CD14-positive monocyte (primary cell): ENCODE data around the gene IGF1R. TPM values are rescaled to one million over a fixed set of nuclear protein-coding genes. Genes with fewer than 3 reads are reported as not detected.

Experiments
- DNase-seq, 3 donors: peaks; one replicate each; pipeline ENCODE4 v3.0.0-alpha.2; 2011 to 2022
- H2AFZ ChIP-seq: 2 replicates; pipeline ENCODE4 v1.6.0; 2012; ENCODE audit warnings: mild to moderate bottlenecking, low read depth, low read length, inconsistent platforms; ENCODE audit not compliant: insufficient read depth, poor library complexity, severe bottlenecking
- H3K27ac ChIP-seq, 2 donors: 1 replicate in 1 of 2; 2 replicates in 1 of 2; pipeline ENCODE4 v1.5.1; 2012 to 2013; ENCODE audit warnings: low read length in 2 of 2, control low read depth in 1 of 2, inconsistent platforms in 1 of 2, low read depth in 1 of 2, mild to moderate bottlenecking in 1 of 2
- H3K27me3 ChIP-seq, 2 donors: one replicate each; pipeline versions ENCODE4 v1.6.0 to v1.6.1; 2011 to 2013; ENCODE audit warnings: low read length in 2 of 2; ENCODE audit not compliant: control insufficient read depth in 2 of 2, insufficient read depth in 2 of 2
- H3K36me3 ChIP-seq, 2 donors: replicated peaks in 1 of 2; 1 replicate in 1 of 2; 2 replicates in 1 of 2; pipeline versions ENCODE4 v1.5.1 to v1.6.1; 2012 to 2013; ENCODE audit warnings: low read length in 2 of 2, control low read depth in 1 of 2, inconsistent platforms in 1 of 2, mild to moderate bottlenecking in 1 of 2; ENCODE audit not compliant: insufficient read depth in 2 of 2, control insufficient read depth in 1 of 2
- H3K4me1 ChIP-seq, 2 donors: 1 replicate in 1 of 2; 2 replicates in 1 of 2; pipeline versions ENCODE4 v1.5.1 to v1.6.1; 2012 to 2013; ENCODE audit warnings: low read length in 2 of 2, control low read depth in 1 of 2, inconsistent platforms in 1 of 2, mild to moderate bottlenecking in 1 of 2, moderate library complexity in 1 of 2; ENCODE audit not compliant: insufficient read depth in 2 of 2, control insufficient read depth in 1 of 2
- H3K4me2 ChIP-seq: replicated peaks from 2 replicates; pipeline ENCODE3; 2012; ENCODE audit warnings: low read length, moderate library complexity, mild to moderate bottlenecking; ENCODE audit not compliant: poor library complexity, severe bottlenecking; ENCODE audit errors: extremely low read depth
- H3K4me3 ChIP-seq, 3 experiments: fragments of 200-600 bp in 1 of 3; sonication (generic) in 1 of 3; replicated peaks in 1 of 3; 1 replicate in 2 of 3; 2 replicates in 1 of 3; pipeline ENCODE4 v1.5.1; 2011 to 2013; ENCODE audit warnings: low read length in 3 of 3, mild to moderate bottlenecking in 3 of 3, control low read depth in 2 of 3, low read depth in 2 of 3, inconsistent platforms in 1 of 3, moderate library complexity in 1 of 3
- H3K79me2 ChIP-seq: 2 replicates; pipeline ENCODE4 v1.6.0; 2012; ENCODE audit warnings: mild to moderate bottlenecking, control low read depth, inconsistent platforms, low read length, moderate library complexity; ENCODE audit not compliant: insufficient read depth
- H3K9ac ChIP-seq: 2 replicates; pipeline ENCODE4 v1.6.0; 2017; ENCODE audit warnings: low read length, mild to moderate bottlenecking; ENCODE audit not compliant: insufficient read depth, poor library complexity, severe bottlenecking
- H3K9me3 ChIP-seq, 2 donors: replicated peaks in 1 of 2; 1 replicate in 1 of 2; 2 replicates in 1 of 2; pipeline versions ENCODE4 v1.5.1 to v1.6.1; 2012 to 2013; ENCODE audit warnings: low read length in 2 of 2, control low read depth in 1 of 2; ENCODE audit not compliant: control insufficient read depth in 1 of 2, insufficient read depth in 1 of 2
- H4K20me1 ChIP-seq: 2 replicates; pipeline ENCODE4 v1.6.0; 2012; ENCODE audit warnings: mild to moderate bottlenecking, low read length, control low read depth, moderate library complexity; ENCODE audit not compliant: insufficient read depth
- H3K27ac Mint-ChIP-seq, 7 donors: one replicate each; pipeline ENCODE4 v1.8.0; 2020; ENCODE audit warnings: mild to moderate bottlenecking in 7 of 7, mixed read lengths in 7 of 7, moderate library complexity in 6 of 7, inconsistent platforms in 2 of 7
- H3K27me3 Mint-ChIP-seq, 3 donors: one replicate each; pipeline ENCODE4 v1.8.0; 2021 to 2022; ENCODE audit warnings: low read depth in 3 of 3, mild to moderate bottlenecking in 3 of 3, mixed read lengths in 3 of 3, moderate library complexity in 3 of 3, inconsistent platforms in 1 of 3
- H3K36me3 Mint-ChIP-seq, 2 donors: one replicate each; pipeline ENCODE4 v1.8.0; 2020; ENCODE audit warnings: mixed read lengths in 2 of 2, inconsistent platforms in 1 of 2, mild to moderate bottlenecking in 1 of 2
- H3K4me1 Mint-ChIP-seq: one replicate; pipeline ENCODE4 v1.8.0; 2020; ENCODE audit warnings: mild to moderate bottlenecking, mixed read lengths
- H3K4me3 Mint-ChIP-seq, 2 donors: one replicate each; pipeline ENCODE4 v1.8.0; 2020; ENCODE audit warnings: mild to moderate bottlenecking in 2 of 2, mixed read lengths in 2 of 2, moderate library complexity in 1 of 2
- H3K9me3 Mint-ChIP-seq, 7 donors: one replicate each; pipeline ENCODE4 v1.8.0; 2020 to 2022; ENCODE audit warnings: mixed read lengths in 7 of 7, mild to moderate bottlenecking in 6 of 7, moderate library complexity in 6 of 7, inconsistent platforms in 2 of 7
- CTCF ChIP-seq: fragments of 200-600 bp; IDR thresholded peaks from one replicate; pipeline ENCODE4 v1.8.0; 2022; ENCODE audit warnings: antibody characterized with exemption, mild to moderate bottlenecking
- WGBS: methylation state at CpG from one replicate; pipeline ENCODE4 v1.1.5; 2013; ENCODE audit warnings: missing lambda C conversion rate; ENCODE audit not compliant: insufficient coverage; 5-methylcytosine and 5-hydroxymethylcytosine counted together
- intact Hi-C, 2 donors: fragments of 100-400 bp; cut with micrococcal nuclease; formaldehyde crosslinking; loops; one replicate each; pipeline versions ENCODE4 v1.15.0 to v1.15.1; 2023
- polyA plus RNA-seq, 3 donors: library from polyadenylated mRNA; depleted of rRNA in 1 of 3; unstranded in 2 of 3; stranded (reverse) in 1 of 3; fragments of 300-500 nt in 2 of 3; fragments of >200 nt in 1 of 3; fragmentation: Illumina TruSeq in 2 of 3; gene quantifications; 1 replicate in 2 of 3; 2 replicates in 1 of 3; pipeline ENCODE4 v1.2.3, GENCODE V29; 2012 to 2021

IGF1R gene
- polyA plus RNA-seq, 3 donors, result 0.35 to 4.9 (median 0.67) TPM

- peaks cover 0 to 2% (median 0%) of the 10 kb centered on the region in 7 donors for H3K9me3 Mint-ChIP-seq
- H3K27ac Mint-ChIP-seq, result no peak overlapping the region
- intact Hi-C loops, result no loop called here
- no peak overlapping the region for H2AFZ ChIP-seq
- no peak overlapping the region for H3K27ac ChIP-seq
- TF ChIP-seq CTCF, result no peak
- peaks cover 93% of the 10 kb centered on the region for H3K79me2 ChIP-seq
- H3K4me3 ChIP-seq, result no peak overlapping the region
- no peak for DNase-seq
- H3K36me3 Mint-ChIP-seq, result no peaks in the 10 kb centered on the region
- H3K9ac ChIP-seq, result no peak overlapping the region
- H3K4me2 ChIP-seq, result no peak overlapping the region
- H3K4me1 ChIP-seq, result peaks cover 12 to 24% of the 10 kb centered on the region in 2 donors
- 90% methylated on average over 4 of the region's 7 CpGs for WGBS
- H3K36me3 ChIP-seq, result no peaks in the 10 kb centered on the region
- H3K4me1 Mint-ChIP-seq, result peaks cover 42% of the 10 kb centered on the region
- H3K27me3 Mint-ChIP-seq, result peaks cover 0 to 5% (median 0%) of the 10 kb centered on the region in 3 donors
- no peaks in the 10 kb centered on the region for H3K27me3 ChIP-seq
- no peaks in the 10 kb centered on the region for H3K9me3 ChIP-seq
- H4K20me1 ChIP-seq, result peaks cover 91% of the 10 kb centered on the region
- H3K4me3 Mint-ChIP-seq, result no peak overlapping the region
Observed at GRCh38 chr15:98737721-98738120, 89.4 kb downstream of the IGF1R start.

- peaks cover 94% of the 10 kb centered on the region for H3K79me2 ChIP-seq
- H3K4me3 ChIP-seq, result no peak overlapping the region
- peaks cover 12 to 24% of the 10 kb centered on the region in 2 donors for H3K4me1 ChIP-seq
- no peak overlapping the region for H3K27ac Mint-ChIP-seq
- peaks cover 42% of the 10 kb centered on the region for H3K4me1 Mint-ChIP-seq
- peaks cover 0 to 2% (median 0%) of the 10 kb centered on the region in 7 donors for H3K9me3 Mint-ChIP-seq
- no peak overlapping the region for H3K4me2 ChIP-seq
- H4K20me1 ChIP-seq, result peaks cover 87% of the 10 kb centered on the region
- H3K9ac ChIP-seq, result no peak overlapping the region
- H3K36me3 Mint-ChIP-seq, result no peaks in the 10 kb centered on the region
- no peak overlapping the region for H3K27ac ChIP-seq
- WGBS, result 42% methylated on average over 6 of the region's 9 CpGs
- TF ChIP-seq CTCF, result no peak
- no peak for DNase-seq
- H3K4me3 Mint-ChIP-seq, result no peak overlapping the region
- no peak overlapping the region for H2AFZ ChIP-seq
- intact Hi-C loops, result no loop called here
- no peaks in the 10 kb centered on the region for H3K36me3 ChIP-seq
- H3K27me3 Mint-ChIP-seq, result peaks cover 0 to 5% (median 0%) of the 10 kb centered on the region in 3 donors
- H3K9me3 ChIP-seq, result no peaks in the 10 kb centered on the region
- no peaks in the 10 kb centered on the region for H3K27me3 ChIP-seq
Observed at GRCh38 chr15:98738689-98739401, 90.5 kb downstream of the IGF1R start.
